Measurements from ENCODE around the gene LTBP2. TPM values are rescaled to one million over a fixed set of nuclear protein-coding genes. Genes with fewer than 3 reads are reported as not detected.

The LTBP2 gene
- total and polyA plus RNA-seq, 2 of the 8 experiments (the other 6 are each of a cell fraction or from before 2014, with no cell fraction given): 0.48 to 0.89 TPM

DNA sequence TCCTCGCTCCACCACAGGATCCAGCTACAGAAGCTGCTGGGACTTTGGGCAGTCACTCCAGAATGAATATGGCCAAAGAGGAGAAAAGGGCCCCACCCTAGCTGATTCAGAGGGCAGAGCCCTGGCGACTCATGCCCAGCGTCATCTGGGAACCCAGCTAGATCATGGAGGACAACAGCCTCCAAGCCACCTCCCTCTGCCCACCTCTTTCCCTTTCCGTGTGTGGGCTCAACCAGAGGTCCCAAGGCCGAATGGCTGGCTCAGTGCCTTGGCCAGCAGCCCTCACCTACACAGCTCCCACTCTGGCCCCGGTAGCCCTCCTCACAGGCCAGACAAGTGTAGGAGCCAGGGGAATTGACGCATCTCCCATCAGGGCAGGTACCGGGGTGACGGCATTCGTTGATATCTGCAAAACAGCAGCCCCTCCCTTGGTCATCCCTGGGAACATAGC is 101.1 kb downstream of the LTBP2 start:
- Histone ChIP-seq H3K4me2 (ENCODE audit: insufficient read depth in 1 of 2, low read depth in 2 of 2, low read length in 2 of 2) (no peak overlapping the region), H3K56ac (replicated peaks; ENCODE audit: insufficient read length, low read depth, low read length) (no peak overlapping the region)
- no peak for TF ChIP-seq BACH1 (IDR thresholded peaks at IDR 0.05; ENCODE audit: low read length)
- no peak for TF ChIP-seq JUND (IDR thresholded peaks at IDR 0.05; ENCODE audit: low read length)
- no peak for TF ChIP-seq RNF2 (IDR thresholded peaks at IDR 0.05; ENCODE audit: borderline replicate concordance, low read depth, low read length, missing control alignments, poor library complexity, severe bottlenecking)

More for the DNA sequence above, 101.1 kb downstream of the LTBP2 start:
- H3K9me3 ChIP-seq (ENCODE audit: insufficient read depth in 2 of 2, low read depth in 1 of 2, low read length in 1 of 2): no peaks in the 10 kb centered on the region
- H3K23ac ChIP-seq (ENCODE audit: insufficient read length): no peak overlapping the region
- no peak overlapping the region for H4K5ac ChIP-seq (ENCODE audit: insufficient read length, low read depth, low read length)
- no peaks in the 10 kb centered on the region; a peak in 1 of 7 replicates for H3K27me3 ChIP-seq (replicated peaks in 1 of 4; ENCODE audit: control insufficient read depth in 3 of 4, extremely low read depth in 1 of 4, insufficient read depth in 3 of 4, low read length in 3 of 4)
- no peak for FAIRE-seq
- H2AFZ ChIP-seq (ENCODE audit: low read length): no peak overlapping the region
- no peak overlapping the region for H3K4ac ChIP-seq (replicated peaks; ENCODE audit: insufficient read length, low read depth, low read length)
- no peak for DNase-seq (ENCODE audit: low read depth in 1 of 2, low spot score in 2 of 2)
- H3K14ac ChIP-seq (ENCODE audit: insufficient read length): no peak overlapping the region
- H3K18ac ChIP-seq (ENCODE audit: extremely low read depth, low read length): peak overlapping the region; percentile 48; the same call in 1 of the 2 replicates
- no peak overlapping the region for H4K91ac ChIP-seq (replicated peaks; ENCODE audit: insufficient read length, low read length)
- no peak overlapping the region for H2BK20ac ChIP-seq (ENCODE audit: low read length)
- H2BK120ac ChIP-seq (replicated peaks; ENCODE audit: low read depth, low read length): no peak overlapping the region
- no peaks in the 10 kb centered on the region for H3K79me2 ChIP-seq (ENCODE audit: control insufficient read depth in 1 of 2, insufficient read depth in 2 of 2, low read length in 2 of 2)
- no peaks in the 10 kb centered on the region for H3K36me3 ChIP-seq (ENCODE audit: control insufficient read depth in 2 of 4, insufficient read depth in 4 of 4, low read length in 3 of 4)
- no peak overlapping the region for H3K9ac ChIP-seq (replicated peaks in 1 of 4; ENCODE audit: extremely low read depth in 1 of 4, low read depth in 3 of 4, low read length in 3 of 4)
- 0 out of 2 replicates have a peak overlapping the region, but pooled peaks have one; percentile 61 for H2BK15ac ChIP-seq (ENCODE audit: low read length)
- H3K27ac ChIP-seq (ENCODE audit: low read depth, low read length): no peak overlapping the region
- ChIA-PET CTCF (ENCODE audit: partially characterized antibody) (interaction anchor here (0.7 to 6.5 kb wide), 7 partner anchors 11 to 292 kb away, joined by 3 to 64 read pairs (median 3); no protein-coding TSS in a partner anchor), POLR2A (ENCODE audit: partially characterized antibody) (interaction anchor here (1.0 kb wide), 1 partner anchor 147 kb away, joined by 4 read pairs; no protein-coding TSS in a partner anchor)
- no peaks in the 10 kb centered on the region for H3K79me1 ChIP-seq (ENCODE audit: low read depth, low read length)
- WGBS, 2 experiments (ENCODE audit: extremely low coverage in 1 of 2, insufficient coverage in 1 of 2, insufficient read length in 1 of 2, insufficient replicate concordance in 2 of 2, low coverage in 1 of 2, low lambda C conversion rate in 2 of 2, missing lambda C conversion rate in 1 of 2): 90% methylated on average over 10 of the region's 10 CpGs; no CpG with 5 or more reads in 1 of the 2 experiments
- no peak overlapping the region for H3K4me3 ChIP-seq (ENCODE audit: extremely low read depth in 1 of 4, insufficient read depth in 2 of 4, low read depth in 3 of 4, low read length in 4 of 4)
- H3K23me2 ChIP-seq (ENCODE audit: low read depth, low read length): no peaks in the 10 kb centered on the region
- no peak overlapping the region for H2AK5ac ChIP-seq (ENCODE audit: low read depth, low read length)
- H4K8ac ChIP-seq (ENCODE audit: extremely low read depth, insufficient read depth, low read length): no peak overlapping the region
- H4K20me1 ChIP-seq (replicated peaks in 1 of 2; ENCODE audit: control insufficient read depth in 1 of 2, insufficient read depth in 2 of 2, low read length in 2 of 2): no peaks in the 10 kb centered on the region
- no peak overlapping the region for H2BK5ac ChIP-seq (ENCODE audit: low read depth, low read length)
- peaks cover 0 to 22% (median 12%) of the 10 kb centered on the region in 4 experiments; a peak in 6 of 7 replicates for H3K4me1 ChIP-seq (replicated peaks in 1 of 4; ENCODE audit: control insufficient read depth in 3 of 4, insufficient read depth in 4 of 4, low read length in 3 of 4)
- peak overlapping the region; percentile 75; the same call in 1 of the 2 replicates for H2BK12ac ChIP-seq (ENCODE audit: low read depth, low read length)

All from H1 (cell line).